Calu3 (cell line): ENCODE measurements around the gene SRCAP. TPM values are rescaled to one million over a fixed set of nuclear protein-coding genes. Genes with fewer than 3 reads are reported as not detected.

Experiments used
- BruUV-seq: library from RNA; stranded (reverse); fragments of 400-500 nt; replicated peaks from 2 replicates; lab custom pipeline; 2021; lab: Mats Ljungman, UMichigan
- CTCF ChIA-PET: fragments of 300-600 bp; sonication (Branson Sonifier 250); formaldehyde crosslinking; loops from one replicate; lab custom pipeline; 2022; ENCODE audit warnings: antibody characterized with exemption; lab: Charles Lee
- DNase-seq: peaks from one replicate; pipeline ENCODE4 v3.0.0; 2022
- H3K27ac Mint-ChIP-seq: one replicate; pipeline ENCODE4 v1.8.0; 2022; ENCODE audit warnings: mixed read lengths; ENCODE audit not compliant: unreplicated experiment
- H3K27me3 Mint-ChIP-seq: one replicate; pipeline ENCODE4 v1.8.0; 2022; ENCODE audit warnings: mixed read lengths; ENCODE audit not compliant: unreplicated experiment
- H3K36me3 Mint-ChIP-seq: one replicate; pipeline ENCODE4 v1.8.0; 2022; ENCODE audit warnings: mild to moderate bottlenecking, moderate library complexity, mixed read lengths; ENCODE audit not compliant: insufficient read depth, unreplicated experiment
- H3K4me1 Mint-ChIP-seq: one replicate; pipeline ENCODE4 v1.8.0; 2022; ENCODE audit warnings: mild to moderate bottlenecking, low read depth, mixed read lengths; ENCODE audit not compliant: unreplicated experiment
- H3K4me3 Mint-ChIP-seq: one replicate; pipeline ENCODE4 v1.8.0; 2022; ENCODE audit warnings: mild to moderate bottlenecking, low read depth, moderate library complexity, mixed read lengths; ENCODE audit not compliant: unreplicated experiment
- H3K9me3 Mint-ChIP-seq: one replicate; pipeline ENCODE4 v1.8.0; 2022; ENCODE audit warnings: low read depth, mixed read lengths; ENCODE audit not compliant: unreplicated experiment
- intact Hi-C: fragments of 100-400 bp; cut with micrococcal nuclease; formaldehyde crosslinking; loops from one replicate; pipeline ENCODE4 v1.10.0; 2022; ENCODE audit not compliant: unreplicated experiment
- total RNA-seq: library from RNA; stranded (reverse); gene quantifications from 2 replicates; pipeline ENCODE4 v1.2.3, GENCODE V29; 2022
- TF ChIP-seq, protein P1 (sequence below): fragments of 200-600 bp; IDR thresholded peaks from one replicate; pipeline ENCODE4 v1.8.0; 2022; ENCODE audit warnings: antibody characterized with exemption; ENCODE audit not compliant: unreplicated experiment

The SRCAP gene
- total RNA-seq, 1 experiment from 2014 or later: 84.6 TPM

GRCh38 chr16:30668393-30668792 lies 30.6 kb upstream of the SRCAP start:
- Mint-ChIP-seq H3K4me1 (no peaks in the 10 kb centered on the region), H3K27ac (no peak overlapping the region), H3K4me3 (no peak overlapping the region), H3K36me3 (peaks cover 56% of the 10 kb centered on the region), H3K9me3 (no peaks in the 10 kb centered on the region), H3K27me3 (no peaks in the 10 kb centered on the region)
- no TSS peak for BruUV-seq
- intact Hi-C loops: no loop called here
- CTCF ChIA-PET: no interaction called here
- TF ChIP-seq, protein P1, sequence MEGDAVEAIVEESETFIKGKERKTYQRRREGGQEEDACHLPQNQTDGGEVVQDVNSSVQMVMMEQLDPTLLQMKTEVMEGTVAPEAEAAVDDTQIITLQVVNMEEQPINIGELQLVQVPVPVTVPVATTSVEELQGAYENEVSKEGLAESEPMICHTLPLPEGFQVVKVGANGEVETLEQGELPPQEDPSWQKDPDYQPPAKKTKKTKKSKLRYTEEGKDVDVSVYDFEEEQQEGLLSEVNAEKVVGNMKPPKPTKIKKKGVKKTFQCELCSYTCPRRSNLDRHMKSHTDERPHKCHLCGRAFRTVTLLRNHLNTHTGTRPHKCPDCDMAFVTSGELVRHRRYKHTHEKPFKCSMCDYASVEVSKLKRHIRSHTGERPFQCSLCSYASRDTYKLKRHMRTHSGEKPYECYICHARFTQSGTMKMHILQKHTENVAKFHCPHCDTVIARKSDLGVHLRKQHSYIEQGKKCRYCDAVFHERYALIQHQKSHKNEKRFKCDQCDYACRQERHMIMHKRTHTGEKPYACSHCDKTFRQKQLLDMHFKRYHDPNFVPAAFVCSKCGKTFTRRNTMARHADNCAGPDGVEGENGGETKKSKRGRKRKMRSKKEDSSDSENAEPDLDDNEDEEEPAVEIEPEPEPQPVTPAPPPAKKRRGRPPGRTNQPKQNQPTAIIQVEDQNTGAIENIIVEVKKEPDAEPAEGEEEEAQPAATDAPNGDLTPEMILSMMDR: no peak
- no peak for DNase-seq

DNA sequence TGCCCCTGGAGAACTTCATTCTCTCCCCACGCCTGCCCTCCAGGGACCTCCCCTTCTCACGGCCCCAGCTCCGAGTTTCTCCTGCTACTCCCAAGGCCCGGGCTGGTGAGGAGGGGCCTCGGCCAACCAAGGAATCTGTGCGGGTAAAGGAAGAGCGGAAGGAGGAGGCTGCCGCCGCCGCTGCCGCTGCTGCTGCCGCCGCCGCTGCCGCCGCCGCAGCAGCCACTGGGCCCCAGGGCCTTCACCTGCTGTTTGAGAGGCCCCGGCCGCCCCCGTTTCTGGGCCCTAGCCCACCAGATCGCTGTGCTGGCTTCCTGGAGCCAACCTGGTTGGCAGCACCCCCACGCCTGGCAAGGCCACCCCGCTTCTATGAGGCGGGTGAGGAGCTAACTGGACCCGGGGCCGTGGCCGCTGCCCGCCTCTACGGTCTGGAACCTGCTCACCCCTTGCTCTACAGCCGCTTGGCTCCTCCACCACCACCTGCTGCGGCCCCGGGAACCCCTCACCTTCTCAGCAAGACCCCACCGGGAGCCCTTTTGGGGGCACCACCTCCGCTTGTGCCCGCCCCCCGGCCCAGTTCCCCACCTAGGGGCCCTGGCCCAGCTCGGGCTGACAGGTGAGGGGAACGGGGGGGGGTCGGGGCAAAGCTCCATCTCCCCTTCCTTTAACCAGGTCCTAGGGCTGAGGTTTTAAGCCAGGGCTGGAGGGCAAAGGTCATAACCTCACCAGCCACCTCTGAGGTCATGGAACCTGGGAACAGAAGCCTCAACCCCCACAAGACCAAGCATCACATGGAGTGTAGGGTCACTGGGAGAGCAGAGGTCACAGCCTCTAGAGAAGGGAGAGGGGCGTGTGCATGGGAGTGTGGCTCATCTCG lies 29.7 kb upstream of the SRCAP start:
- TF ChIP-seq, protein P1: no peak
- Mint-ChIP-seq H3K4me3 (no peak overlapping the region), H3K9me3 (no peaks in the 10 kb centered on the region), H3K36me3 (peaks cover 49% of the 10 kb centered on the region), H3K27ac (no peak overlapping the region), H3K27me3 (no peaks in the 10 kb centered on the region), H3K4me1 (no peaks in the 10 kb centered on the region)
- no TSS peak for BruUV-seq
- DNase-seq: no peak
- intact Hi-C loops: no loop called here
- CTCF ChIA-PET: interaction anchor here (1.2 kb wide), 1 partner anchor 11 kb away, joined by 3 read pairs; no protein-coding TSS in a partner anchor

- intact Hi-C loops: no loop called here
- H3K9me3 Mint-ChIP-seq: no peaks in the 10 kb centered on the region
- H3K36me3 Mint-ChIP-seq: peaks cover 47% of the 10 kb centered on the region
- no peak for DNase-seq
- H3K27me3 Mint-ChIP-seq: no peaks in the 10 kb centered on the region
- TF ChIP-seq, protein P1: no peak
- no peak overlapping the region for H3K27ac Mint-ChIP-seq
- BruUV-seq: TSS peak; percentile 52
- no peaks in the 10 kb centered on the region for H3K4me1 Mint-ChIP-seq
- CTCF ChIA-PET: interaction anchor here (1.2 kb wide), 1 partner anchor 11 kb away, joined by 3 read pairs; no protein-coding TSS in a partner anchor
- H3K4me3 Mint-ChIP-seq: no peak overlapping the region
These were observed 28.8 kb upstream of the SRCAP start for GRCh38 chr16:30669903-30670824.

- no TSS peak for BruUV-seq
These were observed 23.8 kb upstream of the SRCAP start for GRCh38 chr16:30675143-30675542.

More at GRCh38 chr16:30675143-30675542, 23.8 kb upstream of the SRCAP start:
- intact Hi-C loops: no loop called here
- CTCF ChIA-PET: no interaction called here
- no peaks in the 10 kb centered on the region for H3K9me3 Mint-ChIP-seq
- H3K27ac Mint-ChIP-seq: no peak overlapping the region
- no peak for DNase-seq
- no peaks in the 10 kb centered on the region for H3K27me3 Mint-ChIP-seq
- TF ChIP-seq, protein P1: no peak
- H3K36me3 Mint-ChIP-seq: peaks cover 10% of the 10 kb centered on the region
- no peaks in the 10 kb centered on the region for H3K4me1 Mint-ChIP-seq
- no peak overlapping the region for H3K4me3 Mint-ChIP-seq
